Nephron (organoid): ENCODE measurements around the gene HPDL.
A peak's percentile ranks its signal among the peaks of the same experiment; 100 is the strongest.

Experiments
- H3K27ac Mint-ChIP-seq, 3 experiments: 2 replicates each; pipeline ENCODE4 v1.8.0; 2020; ENCODE audit warnings: mixed read lengths in 3 of 3, mild to moderate bottlenecking in 2 of 3, moderate library complexity in 1 of 3
- H3K27me3 Mint-ChIP-seq: 2 replicates; pipeline ENCODE4 v1.8.0; 2021; ENCODE audit warnings: low read depth, mild to moderate bottlenecking, moderate library complexity, mixed read lengths
- H3K36me3 Mint-ChIP-seq: 2 replicates; pipeline ENCODE4 v1.8.0; 2020; ENCODE audit warnings: low read depth, mixed read lengths
- H3K4me1 Mint-ChIP-seq: 2 replicates; pipeline ENCODE4 v1.8.0; 2020; ENCODE audit warnings: mixed read lengths
- H3K4me3 Mint-ChIP-seq, 3 experiments: 2 replicates each; pipeline ENCODE4 v1.8.0; 2020; ENCODE audit warnings: mild to moderate bottlenecking in 3 of 3, mixed read lengths in 3 of 3, moderate library complexity in 2 of 3
- H3K9me3 Mint-ChIP-seq: 2 replicates; pipeline ENCODE4 v1.8.0; 2020; ENCODE audit warnings: mixed read lengths
- TF ChIP-seq, protein P1 (sequence below), 3 experiments: fragments of 200-600 bp; sonication (generic); IDR thresholded peaks; one replicate each; pipeline ENCODE4 v1.5.0; 2021; ENCODE audit warnings: antibody characterized with exemption in 3 of 3; ENCODE audit not compliant: unreplicated experiment in 3 of 3

HPDL gene

DNA sequence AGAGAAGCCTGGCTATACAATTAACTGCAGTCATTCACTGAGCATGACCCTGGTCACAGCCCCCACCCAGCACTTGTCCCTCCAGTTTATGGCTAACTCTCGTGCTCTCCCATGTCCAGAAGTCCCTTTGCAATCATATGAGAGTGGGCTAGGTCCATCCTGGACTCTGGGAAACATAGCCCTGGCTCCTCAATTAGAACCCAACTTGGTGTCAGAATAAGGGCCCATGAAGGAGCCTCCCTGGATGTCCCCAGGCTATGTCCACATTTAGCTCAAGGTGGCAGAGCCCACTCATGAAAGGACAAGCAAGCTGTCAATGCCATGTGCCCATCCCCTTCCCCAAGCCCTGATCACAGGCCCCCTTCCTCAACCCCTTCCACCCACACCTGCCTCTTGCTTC lies 27.4 kb upstream of the HPDL start:
- Mint-ChIP-seq H3K36me3 (no peaks in the 10 kb centered on the region), H3K4me3 (no peak overlapping the region), H3K4me1 (peaks cover 19% of the 10 kb centered on the region), H3K27me3 (no peaks in the 10 kb centered on the region), H3K27ac (no peak overlapping the region), H3K9me3 (no peaks in the 10 kb centered on the region)
- TF ChIP-seq, protein P1, sequence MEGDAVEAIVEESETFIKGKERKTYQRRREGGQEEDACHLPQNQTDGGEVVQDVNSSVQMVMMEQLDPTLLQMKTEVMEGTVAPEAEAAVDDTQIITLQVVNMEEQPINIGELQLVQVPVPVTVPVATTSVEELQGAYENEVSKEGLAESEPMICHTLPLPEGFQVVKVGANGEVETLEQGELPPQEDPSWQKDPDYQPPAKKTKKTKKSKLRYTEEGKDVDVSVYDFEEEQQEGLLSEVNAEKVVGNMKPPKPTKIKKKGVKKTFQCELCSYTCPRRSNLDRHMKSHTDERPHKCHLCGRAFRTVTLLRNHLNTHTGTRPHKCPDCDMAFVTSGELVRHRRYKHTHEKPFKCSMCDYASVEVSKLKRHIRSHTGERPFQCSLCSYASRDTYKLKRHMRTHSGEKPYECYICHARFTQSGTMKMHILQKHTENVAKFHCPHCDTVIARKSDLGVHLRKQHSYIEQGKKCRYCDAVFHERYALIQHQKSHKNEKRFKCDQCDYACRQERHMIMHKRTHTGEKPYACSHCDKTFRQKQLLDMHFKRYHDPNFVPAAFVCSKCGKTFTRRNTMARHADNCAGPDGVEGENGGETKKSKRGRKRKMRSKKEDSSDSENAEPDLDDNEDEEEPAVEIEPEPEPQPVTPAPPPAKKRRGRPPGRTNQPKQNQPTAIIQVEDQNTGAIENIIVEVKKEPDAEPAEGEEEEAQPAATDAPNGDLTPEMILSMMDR (IDR thresholded peaks at IDR 0.05; ENCODE audit: unreplicated experiment in 3 of 3): no peak

- H3K4me3 Mint-ChIP-seq: peak overlapping the region; percentile 64 to 80 (median 70)
- peaks cover 27% of the 10 kb centered on the region for H3K4me1 Mint-ChIP-seq
- H3K9me3 Mint-ChIP-seq: no peaks in the 10 kb centered on the region
- H3K27me3 Mint-ChIP-seq: no peaks in the 10 kb centered on the region
- no peaks in the 10 kb centered on the region for H3K36me3 Mint-ChIP-seq
- TF ChIP-seq, protein P1 (IDR thresholded peaks at IDR 0.05; ENCODE audit: unreplicated experiment in 3 of 3): peak; percentile 75 to 81 (median 76)
- H3K27ac Mint-ChIP-seq: peak overlapping the region; percentile 36 to 80 (median 39)
Measured at GRCh38 chr1:45299981-45300668, 26.6 kb upstream of the HPDL start.

GRCh38 chr1:45300669-45300997 lies 26.1 kb upstream of the HPDL start:
- H3K27ac Mint-ChIP-seq: peak overlapping the region; percentile 36 to 80 (median 39)
- peak overlapping the region; percentile 64 to 80 (median 70) for H3K4me3 Mint-ChIP-seq
- no peaks in the 10 kb centered on the region for H3K27me3 Mint-ChIP-seq
- TF ChIP-seq, protein P1 (IDR thresholded peaks at IDR 0.05; ENCODE audit: unreplicated experiment in 3 of 3): no peak
- H3K36me3 Mint-ChIP-seq: no peaks in the 10 kb centered on the region
- H3K4me1 Mint-ChIP-seq: peaks cover 31% of the 10 kb centered on the region
- H3K9me3 Mint-ChIP-seq: no peaks in the 10 kb centered on the region

- Mint-ChIP-seq H3K9me3 (no peaks in the 10 kb centered on the region), H3K4me3 (peak overlapping the region; percentile 69 to 85 (median 81)), H3K4me1 (peaks cover 34% of the 10 kb centered on the region), H3K36me3 (no peaks in the 10 kb centered on the region), H3K27ac (peak overlapping the region in 1 of 3 experiments; percentile 54), H3K27me3 (no peaks in the 10 kb centered on the region)
- TF ChIP-seq, protein P1 (IDR thresholded peaks at IDR 0.05; ENCODE audit: unreplicated experiment in 3 of 3): no peak
Measured at GRCh38 chr1:45302505-45303150, 24.1 kb upstream of the HPDL start.

DNA sequence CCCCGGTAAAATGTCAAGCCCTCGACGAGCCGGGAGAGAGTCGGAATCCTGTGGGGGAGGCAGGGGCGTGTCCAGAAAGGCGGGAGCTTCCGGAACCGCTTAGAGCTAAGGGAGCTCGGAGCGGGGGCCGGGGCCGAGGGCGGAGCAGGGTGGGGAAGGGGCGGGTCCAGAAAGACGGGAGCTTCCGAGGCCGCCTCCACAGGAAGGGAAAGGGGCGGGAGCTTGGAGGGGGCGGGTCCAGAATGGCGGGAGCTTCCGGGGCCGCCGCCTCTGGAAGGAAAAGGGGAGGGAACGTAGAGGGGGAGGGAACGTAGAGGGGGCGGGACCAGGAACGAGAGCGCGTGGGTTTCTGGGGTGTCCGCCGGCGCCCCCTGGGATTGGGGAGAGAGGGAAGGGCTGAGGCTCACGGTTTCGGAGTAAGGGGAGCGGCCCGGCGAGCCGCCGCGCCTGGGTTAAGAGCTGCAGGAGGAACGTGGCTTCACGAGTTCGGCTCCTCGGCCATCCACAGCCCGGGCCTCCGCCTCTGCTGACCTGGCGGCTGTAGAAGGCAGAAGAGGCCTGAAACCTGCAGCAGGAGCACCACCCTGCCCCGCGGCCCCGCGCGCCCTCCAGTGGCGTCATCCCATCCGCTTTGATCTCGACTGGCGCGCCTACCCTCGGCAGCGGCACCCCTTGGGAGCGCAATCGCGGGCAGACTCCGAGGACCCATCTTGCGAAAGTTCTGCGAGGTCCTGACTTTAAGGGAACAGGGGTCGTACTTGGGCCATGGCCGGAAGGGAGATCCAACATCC lies 23.0 kb upstream of the HPDL start:
- Mint-ChIP-seq H3K4me3 (peak overlapping the region; percentile 94 to 95 (median 94)), H3K4me1 (peaks cover 31% of the 10 kb centered on the region), H3K27me3 (no peaks in the 10 kb centered on the region), H3K27ac (peak overlapping the region; percentile 96 to 99 (median 98)), H3K9me3 (no peaks in the 10 kb centered on the region), H3K36me3 (no peaks in the 10 kb centered on the region)
- TF ChIP-seq, protein P1 (IDR thresholded peaks at IDR 0.05; ENCODE audit: unreplicated experiment in 3 of 3): peak; percentile 55 to 73 (median 60)
